Sigmoid colon (tissue), 7 donors: ENCODE data around the gene ARRB1. TPM values are rescaled to one million over a fixed set of nuclear protein-coding genes. Genes with fewer than 3 reads are reported as not detected.

Experiments used
- DNase-seq: peaks from one replicate; pipeline ENCODE4 v3.0.0-alpha.2; 2019
- H3K27ac ChIP-seq, 4 donors: fragments of 200-600 bp; sonication (generic); one replicate each; pipeline ENCODE4 v1.5.1; 2016 to 2019; ENCODE audit warnings: mild to moderate bottlenecking in 1 of 4
- H3K27me3 ChIP-seq, 3 donors: fragments of 200-600 bp; sonication (generic); one replicate each; pipeline ENCODE4 v1.5.1; 2019; ENCODE audit warnings: mild to moderate bottlenecking in 1 of 3
- H3K36me3 ChIP-seq, 4 donors: fragments of 200-600 bp; sonication (generic); one replicate each; pipeline ENCODE4 v1.5.1; 2016 to 2019
- H3K4me1 ChIP-seq, 4 donors: fragments of 200-600 bp; sonication (generic); one replicate each; pipeline ENCODE4 v1.5.1; 2017 to 2019
- H3K4me3 ChIP-seq, 4 donors: fragments of 200-600 bp; sonication (generic); one replicate each; pipeline ENCODE4 v1.5.1; 2017 to 2019; ENCODE audit warnings: mild to moderate bottlenecking in 2 of 4, moderate library complexity in 1 of 4
- H3K9me3 ChIP-seq, 4 donors: fragments of 200-600 bp in 3 of 4; sonication (generic) in 3 of 4; one replicate each; pipeline versions ENCODE4 v1.5.1 to v1.6.1; 2013 to 2019
- EP300 ChIP-seq, 4 donors: sonication (generic); formaldehyde crosslinking; IDR thresholded peaks; one replicate each; pipeline ENCODE4 v1.6.1; 2017; ENCODE audit warnings: antibody characterized with exemption in 4 of 4
- POLR2A ChIP-seq, 2 donors: fragments of 450-650 bp; IDR thresholded peaks; one replicate each; pipeline ENCODE4 v1.6.1; 2016; ENCODE audit warnings: antibody characterized with exemption in 2 of 2, mild to moderate bottlenecking in 2 of 2, moderate library complexity in 2 of 2
- POLR2AphosphoS5 ChIP-seq, 4 donors: sonication (generic); formaldehyde crosslinking; IDR thresholded peaks; one replicate each; pipeline ENCODE4 v1.6.1; 2017; ENCODE audit warnings: antibody characterized with exemption in 4 of 4
- WGBS, 2 donors: extraction: QIAGEN DNeasy Blood & Tissue Kit; methylation state at CpG; one replicate each; pipeline ENCODE4 v1.1.7; 2013; 5-methylcytosine and 5-hydroxymethylcytosine counted together
- intact Hi-C: fragments of 100-400 bp; cut with DNase I; formaldehyde crosslinking; loops from one replicate; pipeline ENCODE4 v1.15.1; 2023
- polyA plus RNA-seq, 3 donors: library from polyadenylated mRNA; stranded (reverse); fragments of 200-250 nt; gene quantifications; one replicate each; pipeline ENCODE4 v1.2.3, GENCODE V29; 2013
- total RNA-seq, 4 donors: library from RNA; depleted of rRNA; stranded (reverse); fragments of >200 nt; gene quantifications; one replicate each; pipeline ENCODE4 v1.1.0, GENCODE V29; 2016
- TF ChIP-seq, protein P1 (sequence below), 4 experiments: fragments of 450-650 bp in 3 of 4; fragments of 200-600 bp in 1 of 4; IDR thresholded peaks; one replicate each; pipeline ENCODE4 v1.5.1; 2016 to 2019; ENCODE audit warnings: antibody characterized with exemption in 4 of 4, mild to moderate bottlenecking in 3 of 4, moderate library complexity in 2 of 4
- donor health status: healthy with polysubstance abuse.
- donor health status: Bipolar disorder and iron deficiency.
- donor health status: healthy.

Gene ARRB1
- total and polyA plus RNA-seq, 7 donors: 24.0 to 96.7 (median 45.6) TPM

DNA sequence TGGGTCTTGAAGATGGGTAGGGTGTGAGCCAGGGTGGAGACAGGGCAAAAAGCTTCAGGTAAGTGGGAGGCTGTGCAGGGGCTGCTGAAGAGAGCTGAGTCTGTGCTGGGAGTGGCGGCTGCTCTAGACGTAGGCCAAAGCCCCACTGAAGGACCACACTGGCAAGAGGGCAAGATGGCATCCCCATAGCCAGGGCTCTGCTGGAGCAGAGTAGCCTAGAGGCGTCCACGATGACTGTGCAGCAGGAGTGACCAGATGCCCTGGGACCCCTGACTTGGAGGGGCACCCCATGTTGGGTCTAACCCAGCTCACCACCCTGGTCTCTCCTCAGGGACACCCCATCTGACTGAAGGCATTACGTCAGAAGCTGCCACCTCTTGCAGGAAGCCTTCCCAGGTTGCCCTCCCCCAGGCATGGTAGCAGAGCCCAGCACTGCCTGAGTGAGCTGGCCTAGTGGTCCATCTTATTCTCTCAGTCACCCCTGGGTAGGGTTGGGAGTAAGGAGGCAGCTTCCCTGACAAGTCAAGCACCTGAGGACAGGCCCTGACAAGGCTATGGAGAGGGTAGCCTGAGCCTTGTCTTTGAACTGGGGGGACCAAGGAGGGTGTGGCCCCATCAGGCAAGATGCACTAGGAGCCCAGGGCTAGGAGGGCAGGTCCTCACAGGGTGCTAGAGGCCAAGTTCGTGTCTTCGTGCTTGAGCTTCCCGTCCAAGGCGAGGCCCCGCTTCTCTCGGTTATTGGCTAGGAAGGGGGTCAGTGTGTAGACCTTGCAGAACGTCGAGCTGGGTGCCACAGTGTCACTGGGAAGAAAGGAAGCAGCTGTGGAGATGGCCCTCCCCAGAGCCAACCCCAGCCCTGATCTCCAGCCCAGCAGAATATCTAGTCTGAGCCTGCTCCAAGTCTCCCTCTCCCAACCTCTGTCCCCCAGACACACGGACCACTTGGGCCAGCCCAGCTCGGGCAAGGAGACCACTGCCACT, 77.8 kb downstream of the ARRB1 start:
- Histone ChIP-seq H3K36me3 (peaks cover 19 to 90% (median 49%) of the 10 kb centered on the region in 4 donors), H3K27me3 (no peaks in the 10 kb centered on the region), H3K27ac (no peak overlapping the region), H3K4me3 (no peak overlapping the region), H3K9me3 (no peaks in the 10 kb centered on the region), H3K4me1 (no peaks in the 10 kb centered on the region)
- TF ChIP-seq POLR2A (IDR thresholded peaks at IDR 0.05) (no peak), POLR2AphosphoS5 (IDR thresholded peaks at IDR 0.05) (no peak), EP300 (IDR thresholded peaks at IDR 0.05) (no peak)
- TF ChIP-seq, protein P1, sequence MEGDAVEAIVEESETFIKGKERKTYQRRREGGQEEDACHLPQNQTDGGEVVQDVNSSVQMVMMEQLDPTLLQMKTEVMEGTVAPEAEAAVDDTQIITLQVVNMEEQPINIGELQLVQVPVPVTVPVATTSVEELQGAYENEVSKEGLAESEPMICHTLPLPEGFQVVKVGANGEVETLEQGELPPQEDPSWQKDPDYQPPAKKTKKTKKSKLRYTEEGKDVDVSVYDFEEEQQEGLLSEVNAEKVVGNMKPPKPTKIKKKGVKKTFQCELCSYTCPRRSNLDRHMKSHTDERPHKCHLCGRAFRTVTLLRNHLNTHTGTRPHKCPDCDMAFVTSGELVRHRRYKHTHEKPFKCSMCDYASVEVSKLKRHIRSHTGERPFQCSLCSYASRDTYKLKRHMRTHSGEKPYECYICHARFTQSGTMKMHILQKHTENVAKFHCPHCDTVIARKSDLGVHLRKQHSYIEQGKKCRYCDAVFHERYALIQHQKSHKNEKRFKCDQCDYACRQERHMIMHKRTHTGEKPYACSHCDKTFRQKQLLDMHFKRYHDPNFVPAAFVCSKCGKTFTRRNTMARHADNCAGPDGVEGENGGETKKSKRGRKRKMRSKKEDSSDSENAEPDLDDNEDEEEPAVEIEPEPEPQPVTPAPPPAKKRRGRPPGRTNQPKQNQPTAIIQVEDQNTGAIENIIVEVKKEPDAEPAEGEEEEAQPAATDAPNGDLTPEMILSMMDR (IDR thresholded peaks at IDR 0.05): no peak
- intact Hi-C loops: no loop called here
- peak; percentile 56 for DNase-seq
- 89 to 95% methylated on average over 15 of the region's 15 CpGs for WGBS, 2 donors

DNA sequence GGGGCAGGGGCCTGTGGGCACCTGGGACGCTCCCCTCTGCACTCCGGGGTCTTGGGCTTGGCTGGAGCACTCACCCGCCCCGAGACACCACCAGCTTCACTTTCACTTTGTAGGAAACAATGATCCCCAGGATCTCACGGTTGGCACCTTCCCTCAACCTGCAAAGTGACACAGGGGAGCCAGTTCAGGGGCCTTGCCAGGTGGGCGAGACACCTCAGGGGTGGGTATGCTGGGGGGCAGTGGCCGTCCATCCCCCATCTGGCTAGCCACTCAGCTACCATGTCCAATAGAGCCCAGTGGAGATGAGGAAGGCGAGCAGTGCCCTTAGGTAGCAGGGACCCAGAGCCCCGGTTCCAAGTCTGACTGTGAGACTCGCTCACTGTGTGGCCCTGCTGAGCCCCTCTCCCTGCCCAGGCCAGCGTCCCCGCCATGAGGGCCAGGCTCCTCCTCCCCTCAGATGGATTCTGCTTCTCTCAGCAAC, 78.6 kb downstream of the ARRB1 start:
- H3K4me3 ChIP-seq: no peak overlapping the region
- WGBS, 2 donors: 78 to 88% methylated on average over 11 to 12 of the region's 12 CpGs
- no peaks in the 10 kb centered on the region for H3K9me3 ChIP-seq
- H3K4me1 ChIP-seq: no peaks in the 10 kb centered on the region
- DNase-seq: peak; percentile 52
- peaks cover 10 to 90% (median 41%) of the 10 kb centered on the region in 4 donors for H3K36me3 ChIP-seq
- H3K27ac ChIP-seq: no peak overlapping the region
- H3K27me3 ChIP-seq: no peaks in the 10 kb centered on the region
- intact Hi-C loops: no loop called here
- TF ChIP-seq POLR2A (IDR thresholded peaks at IDR 0.05) (no peak), POLR2AphosphoS5 (IDR thresholded peaks at IDR 0.05) (no peak), EP300 (IDR thresholded peaks at IDR 0.05) (no peak)
- TF ChIP-seq, protein P1 (IDR thresholded peaks at IDR 0.05): no peak

DNA sequence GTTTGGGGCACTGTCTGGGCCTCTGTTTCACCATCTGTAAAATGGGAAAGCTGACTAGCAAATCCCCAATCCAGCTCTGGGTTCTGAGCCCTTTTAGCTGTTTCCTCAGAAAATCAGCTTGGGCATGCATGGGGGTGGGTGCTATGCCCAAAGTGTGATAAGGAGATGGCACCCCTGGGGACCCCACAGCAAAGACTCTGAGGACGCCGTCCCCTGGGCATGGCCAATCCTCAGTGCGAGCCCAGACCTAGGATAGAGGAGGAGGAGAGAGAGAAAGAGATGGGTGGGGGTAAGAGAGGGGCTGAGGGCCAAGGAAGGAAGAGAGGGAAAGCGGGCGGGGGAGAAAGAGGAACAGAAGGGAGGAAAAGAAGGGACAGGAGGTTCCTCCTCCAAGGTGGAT, 79.1 kb downstream of the ARRB1 start:
- H3K4me3 ChIP-seq: no peak overlapping the region
- no peaks in the 10 kb centered on the region for H3K27me3 ChIP-seq
- H3K27ac ChIP-seq: no peak overlapping the region
- DNase-seq: peak; percentile 18
- 87 to 95% methylated on average over 5 of the region's 5 CpGs for WGBS, 2 donors
- no peaks in the 10 kb centered on the region for H3K4me1 ChIP-seq
- peaks cover 6 to 90% (median 37%) of the 10 kb centered on the region in 4 donors for H3K36me3 ChIP-seq
- no peaks in the 10 kb centered on the region for H3K9me3 ChIP-seq
- intact Hi-C loops: no loop called here
- no peak for TF ChIP-seq EP300 (IDR thresholded peaks at IDR 0.05)
- no peak for TF ChIP-seq POLR2A (IDR thresholded peaks at IDR 0.05)
- no peak for TF ChIP-seq POLR2AphosphoS5 (IDR thresholded peaks at IDR 0.05)
- TF ChIP-seq, protein P1 (IDR thresholded peaks at IDR 0.05): no peak

DNA sequence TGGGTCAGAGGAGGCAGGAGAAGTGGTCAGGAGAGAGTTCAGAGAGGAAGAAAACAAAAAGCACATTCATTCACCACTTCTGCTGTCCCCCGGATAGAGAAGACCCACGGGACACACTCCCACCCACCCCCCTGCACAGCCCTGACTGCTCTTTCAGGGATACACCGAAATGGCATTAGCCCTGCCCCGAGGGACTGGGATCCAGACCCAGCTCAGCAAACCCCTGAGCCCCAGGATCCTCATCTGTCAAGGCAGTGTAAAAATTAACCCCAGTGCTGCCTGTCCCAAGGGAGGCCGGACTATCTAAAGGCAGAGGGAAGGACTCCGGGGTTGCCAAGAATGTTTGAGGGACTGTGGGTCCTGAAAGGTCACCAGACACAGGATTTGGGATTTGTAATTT, 79.7 kb downstream of the ARRB1 start:
- 82 to 85% methylated on average over 6 of the region's 6 CpGs for WGBS, 2 donors
- intact Hi-C loops: no loop called here
- Histone ChIP-seq H3K27me3 (no peaks in the 10 kb centered on the region), H3K4me3 (no peak overlapping the region), H3K36me3 (peaks cover 0 to 90% (median 36%) of the 10 kb centered on the region in 4 donors), H3K4me1 (no peaks in the 10 kb centered on the region), H3K27ac (no peak overlapping the region), H3K9me3 (no peaks in the 10 kb centered on the region)
- no peak for TF ChIP-seq EP300 (IDR thresholded peaks at IDR 0.05)
- TF ChIP-seq, protein P1 (IDR thresholded peaks at IDR 0.05): no peak
- TF ChIP-seq POLR2AphosphoS5 (IDR thresholded peaks at IDR 0.05): no peak
- no peak for TF ChIP-seq POLR2A (IDR thresholded peaks at IDR 0.05)
- peak; percentile 53 for DNase-seq
